PC-3 (cell line): ENCODE data around the gene BAX. TPM values are rescaled to one million over a fixed set of nuclear protein-coding genes. Genes with fewer than 3 reads are reported as not detected.

ENCODE experiments used
- ATAC-seq: fragments of 200-7000 bp; cut with Tn5 transposase; 2 replicates; pipeline ENCODE4 v1.9.1; 2020; ENCODE audit warnings: mild to moderate bottlenecking, moderate library complexity
- BruUV-seq: library from RNA; stranded (reverse); fragments of 400-500 nt; replicated peaks from 2 replicates; lab custom pipeline; 2021; lab: Mats Ljungman, UMichigan
- CTCF ChIA-PET: fragments of 300-600 bp; sonication (Branson Sonifier 250); formaldehyde crosslinking; loops from one replicate; lab custom pipeline; 2022; ENCODE audit warnings: antibody characterized with exemption; lab: Charles Lee
- POLR2A ChIA-PET: fragments of 300-600 bp; sonication (Branson Sonifier 250); formaldehyde crosslinking; loops from one replicate; lab custom pipeline; 2022; ENCODE audit warnings: antibody characterized with exemption; ENCODE audit not compliant: unreplicated experiment; lab: Charles Lee
- DNase-seq: peaks from one replicate; pipeline ENCODE4 v3.0.0-alpha.2; 2015
- H2AFZ ChIP-seq: fragments of 300-600 bp; sonication (generic); 2 replicates; pipeline ENCODE4 v1.6.0; 2016; ENCODE audit warnings: antibody characterized with exemption, low read length
- H3F3A ChIP-seq: fragments of 300-600 bp; sonication (generic); one replicate; pipeline ENCODE4 v1.6.0; 2017; ENCODE audit warnings: antibody characterized with exemption, low read length, control low read depth, mild to moderate bottlenecking; ENCODE audit not compliant: unreplicated experiment
- H3K27ac ChIP-seq: fragments of 300-600 bp; sonication (generic); 2 replicates; pipeline ENCODE4 v1.5.1; 2016; ENCODE audit warnings: mild to moderate bottlenecking, low read length
- H3K27me3 ChIP-seq: fragments of 300-600 bp; sonication (generic); 2 replicates; pipeline ENCODE4 v1.6.1; 2016; ENCODE audit warnings: low read length, mixed read lengths
- H3K36me3 ChIP-seq: fragments of 300-600 bp; sonication (generic); 2 replicates; pipeline ENCODE4 v1.6.1; 2016; ENCODE audit warnings: low read depth, mixed run types, low read length, mixed read lengths
- H3K4me1 ChIP-seq: fragments of 300-600 bp; sonication (generic); 2 replicates; pipeline ENCODE4 v1.5.1; 2016; ENCODE audit warnings: low read length; ENCODE audit not compliant: insufficient read depth
- H3K4me2 ChIP-seq: fragments of 300-600 bp; sonication (generic); 2 replicates; pipeline ENCODE4 v1.6.0; 2016; ENCODE audit warnings: low read length
- H3K4me3 ChIP-seq: fragments of 300-600 bp; sonication (generic); 2 replicates; pipeline ENCODE4 v1.5.1; 2016; ENCODE audit warnings: mild to moderate bottlenecking, low read length, mixed read lengths
- H3K79me2 ChIP-seq: fragments of 300-600 bp; sonication (generic); 2 replicates; pipeline ENCODE4 v1.6.1; 2017; ENCODE audit warnings: low read length, mixed read lengths
- H3K9ac ChIP-seq: fragments of 300-600 bp; sonication (generic); 2 replicates; pipeline ENCODE4 v1.6.0; 2016; ENCODE audit warnings: mild to moderate bottlenecking, low read length
- H3K9me2 ChIP-seq: fragments of 300-600 bp; sonication (generic); replicated peaks from 2 replicates; pipeline ENCODE4 v1.6.1; 2016; ENCODE audit warnings: mixed run types, low read length, mixed read lengths
- H3K9me3 ChIP-seq: fragments of 300-600 bp; sonication (generic); 2 replicates; pipeline ENCODE4 v1.6.1; 2016; ENCODE audit warnings: low read length, mixed read lengths
- H4K20me1 ChIP-seq: fragments of 300-600 bp; sonication (generic); 2 replicates; pipeline ENCODE4 v1.6.1; 2016; ENCODE audit warnings: low read length, mixed read lengths
- EZH2 ChIP-seq: fragments of 300-600 bp; sonication (generic); IDR thresholded peaks from one replicate; pipeline ENCODE4 v1.6.1; 2017; ENCODE audit warnings: antibody characterized with exemption, mild to moderate bottlenecking, low read length; ENCODE audit not compliant: unreplicated experiment
- EZH2phosphoT487 ChIP-seq: fragments of 300-600 bp; sonication (generic); IDR thresholded peaks from 2 replicates; pipeline ENCODE4 v1.6.1; 2018; ENCODE audit warnings: mild to moderate bottlenecking, antibody characterized with exemption, low read length, borderline replicate concordance
- intact Hi-C: fragments of 100-400 bp; cut with micrococcal nuclease; formaldehyde crosslinking; loops from 2 replicates; pipeline ENCODE4 v1.9.0; 2023
- total RNA-seq: library from RNA; depleted of rRNA; stranded (reverse); fragments of >200 nt; gene quantifications from 2 replicates; pipeline ENCODE4 v1.2.3, GENCODE V29; 2014
- TF ChIP-seq, protein P1 (sequence below): fragments of 300-600 bp; sonication (generic); conservative IDR thresholded peaks from 2 replicates; pipeline ENCODE4 v1.5.1; 2017; ENCODE audit warnings: antibody characterized with exemption, low read depth, mild to moderate bottlenecking, low read length

The BAX gene
- total RNA-seq, 1 experiment from 2014 or later: 44.8 TPM

DNA sequence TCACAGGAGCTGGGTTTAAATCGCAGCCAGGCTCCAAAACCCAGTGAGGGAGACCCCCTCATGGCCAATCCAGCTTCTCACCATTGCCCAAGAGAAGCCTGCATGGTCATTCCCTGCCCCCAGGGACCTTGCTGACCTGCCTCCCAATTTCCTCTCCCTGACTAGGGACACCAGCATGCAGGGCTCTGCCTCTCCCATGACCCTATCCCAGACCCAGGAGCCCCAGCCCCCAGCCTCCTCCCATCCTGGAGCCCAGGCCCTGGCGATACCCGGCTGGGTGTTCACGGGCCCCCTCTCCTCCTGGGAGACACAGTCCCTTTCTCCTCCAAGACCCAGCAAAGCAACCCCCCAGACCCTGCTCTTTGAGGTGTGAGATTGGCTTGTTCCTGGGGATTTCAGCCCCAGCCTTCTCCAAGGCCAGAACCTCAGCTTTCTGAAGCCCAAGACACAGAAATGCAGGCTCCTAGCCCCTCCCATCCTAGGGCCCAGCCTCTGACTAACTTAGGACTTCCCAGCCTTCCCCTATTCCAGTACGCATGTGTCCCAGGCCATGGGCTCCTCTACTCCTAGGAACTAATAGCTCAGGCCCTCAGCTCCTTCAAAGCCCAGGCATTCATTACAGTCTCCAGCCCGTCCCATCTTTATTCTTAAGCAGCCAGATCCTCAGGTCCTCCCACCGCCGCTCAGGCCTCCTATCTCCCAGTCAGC, 37.4 kb downstream of the BAX start:
- Histone ChIP-seq H3K27ac (peak overlapping the region; percentile 36; the same call in 1 of the 2 replicates), H2AFZ (peak overlapping the region; percentile 73; the same call in 1 of the 2 replicates), H3K9ac (peak overlapping the region; percentile 89), H3K9me3 (no peaks in the 10 kb centered on the region), H3K4me2 (peak overlapping the region; percentile 98), H3K27me3 (no peaks in the 10 kb centered on the region), H3K9me2 (no peaks in the 10 kb centered on the region), H3K4me1 (peaks cover 6% of the 10 kb centered on the region; the same call in 1 of the 2 replicates), H3K36me3 (no peaks in the 10 kb centered on the region; the same call in 1 of the 2 replicates), H4K20me1 (no peaks in the 10 kb centered on the region), H3K4me3 (peak overlapping the region; percentile 93), H3F3A (no peaks in the 10 kb centered on the region), H3K79me2 (peaks cover 64% of the 10 kb centered on the region)
- ChIA-PET CTCF (no interaction called here), POLR2A (interaction anchor here (0.6 kb wide), 2 partner anchors 159 to 166 kb away, joined by 3 read pairs; partner anchors contain the start of gene TRPM4)
- no peak for TF ChIP-seq EZH2phosphoT487
- TF ChIP-seq, protein P1, sequence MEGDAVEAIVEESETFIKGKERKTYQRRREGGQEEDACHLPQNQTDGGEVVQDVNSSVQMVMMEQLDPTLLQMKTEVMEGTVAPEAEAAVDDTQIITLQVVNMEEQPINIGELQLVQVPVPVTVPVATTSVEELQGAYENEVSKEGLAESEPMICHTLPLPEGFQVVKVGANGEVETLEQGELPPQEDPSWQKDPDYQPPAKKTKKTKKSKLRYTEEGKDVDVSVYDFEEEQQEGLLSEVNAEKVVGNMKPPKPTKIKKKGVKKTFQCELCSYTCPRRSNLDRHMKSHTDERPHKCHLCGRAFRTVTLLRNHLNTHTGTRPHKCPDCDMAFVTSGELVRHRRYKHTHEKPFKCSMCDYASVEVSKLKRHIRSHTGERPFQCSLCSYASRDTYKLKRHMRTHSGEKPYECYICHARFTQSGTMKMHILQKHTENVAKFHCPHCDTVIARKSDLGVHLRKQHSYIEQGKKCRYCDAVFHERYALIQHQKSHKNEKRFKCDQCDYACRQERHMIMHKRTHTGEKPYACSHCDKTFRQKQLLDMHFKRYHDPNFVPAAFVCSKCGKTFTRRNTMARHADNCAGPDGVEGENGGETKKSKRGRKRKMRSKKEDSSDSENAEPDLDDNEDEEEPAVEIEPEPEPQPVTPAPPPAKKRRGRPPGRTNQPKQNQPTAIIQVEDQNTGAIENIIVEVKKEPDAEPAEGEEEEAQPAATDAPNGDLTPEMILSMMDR: no peak
- TF ChIP-seq EZH2: no peak
- BruUV-seq: no TSS peak
- intact Hi-C loops: loop anchor here (10.0 kb wide), 1 partner anchor 83 kb away; the partner anchor contains the start of gene KCNA7
- ATAC-seq: peak; percentile 54
- DNase-seq: peak; percentile 66

DNA sequence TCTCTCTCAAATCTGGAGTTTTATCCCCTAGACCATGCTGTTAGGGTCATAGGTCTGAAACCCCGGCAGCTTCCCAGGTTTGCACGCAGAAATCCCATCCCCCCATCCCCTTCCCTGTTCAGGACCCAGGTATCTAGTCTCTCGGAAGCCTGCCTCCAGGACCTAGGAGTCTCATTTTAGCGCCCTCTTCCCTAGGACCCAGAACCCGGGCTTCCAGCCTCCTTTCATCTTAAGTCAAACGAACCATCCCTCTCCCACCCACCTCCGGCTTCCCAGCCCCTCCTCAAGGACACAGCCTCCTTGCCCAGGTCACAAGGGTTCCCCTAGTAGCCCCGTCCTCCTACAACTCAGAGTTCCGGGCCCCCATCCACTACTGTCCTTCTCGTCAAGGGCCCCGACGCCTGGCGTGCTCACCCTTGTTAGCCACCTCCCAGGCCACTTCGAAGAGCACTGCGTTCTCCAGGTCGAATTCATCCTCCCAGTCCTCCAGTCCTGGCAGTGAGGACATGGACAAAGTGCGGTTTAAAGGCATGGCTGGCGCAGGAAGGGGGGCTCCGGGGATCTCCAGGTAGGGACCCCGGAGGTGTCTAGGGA, 38.0 kb downstream of the BAX start:
- no peaks in the 10 kb centered on the region for H3K9me2 ChIP-seq
- H3K36me3 ChIP-seq: no peaks in the 10 kb centered on the region
- H3K4me1 ChIP-seq: peaks cover 6% of the 10 kb centered on the region; the same call in 1 of the 2 replicates
- intact Hi-C loops: loop anchor here (10.0 kb wide), 1 partner anchor 82 kb away; the partner anchor contains the start of gene KCNA7
- peak overlapping the region; percentile 89 for H3K9ac ChIP-seq
- DNase-seq (no peak), ATAC-seq (no peak)
- no peaks in the 10 kb centered on the region for H3K9me3 ChIP-seq
- peak overlapping the region; percentile 98 for H3K4me2 ChIP-seq
- H4K20me1 ChIP-seq: 0 out of 2 replicates have a peak, but pooled peaks cover 2% of the 10 kb centered on the region
- ChIA-PET CTCF (interaction anchor here (1.0 to 1.3 kb wide), 5 partner anchors 14 to 163 kb away, joined by 3 to 7 read pairs (median 3); partner anchors contain the start of gene HRC), POLR2A (interaction anchor here (0.5 to 0.9 kb wide), 7 partner anchors 9 to 370 kb away, joined by 3 to 7 read pairs (median 4); partner anchors contain the start of genes BAX and CGB7)
- H3F3A ChIP-seq: no peaks in the 10 kb centered on the region
- peaks cover 71% of the 10 kb centered on the region for H3K79me2 ChIP-seq
- H2AFZ ChIP-seq: peak overlapping the region; percentile 73; the same call in 1 of the 2 replicates
- peak overlapping the region; percentile 36; the same call in 1 of the 2 replicates for H3K27ac ChIP-seq
- TSS peak; percentile 88 for BruUV-seq
- no peaks in the 10 kb centered on the region for H3K27me3 ChIP-seq
- TF ChIP-seq EZH2 (no peak), EZH2phosphoT487 (no peak)
- TF ChIP-seq, protein P1: no peak
- H3K4me3 ChIP-seq: peak overlapping the region; percentile 93
